Measurements from ENCODE around the gene PIGV.
"Not testable (repeated sequence)": the region's sequence is repeated elsewhere in the genome, so short reads cannot be mapped to it uniquely, and the experiment has no call there.

PIGV gene

DNA sequence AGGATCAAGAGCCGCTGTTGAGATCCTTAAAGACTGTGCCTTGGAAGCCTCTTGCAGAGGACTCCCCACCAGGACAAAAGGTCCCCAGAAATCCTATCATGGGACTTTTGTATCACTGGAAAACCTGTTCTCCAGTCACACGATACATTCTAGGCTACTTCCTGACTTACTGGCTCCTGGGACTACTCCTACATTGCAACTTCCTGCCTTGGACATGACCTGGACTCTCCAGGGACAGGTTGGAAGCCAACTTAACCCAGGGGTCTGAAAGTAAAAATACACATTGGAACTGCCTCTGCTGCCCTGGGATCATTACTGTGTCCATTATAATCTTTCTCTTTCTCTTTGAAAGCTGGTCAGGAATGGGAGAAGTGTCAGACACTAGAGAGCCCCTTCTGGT is 9.9 kb downstream of the PIGV start:
- no peak for DNase-seq

DNA sequence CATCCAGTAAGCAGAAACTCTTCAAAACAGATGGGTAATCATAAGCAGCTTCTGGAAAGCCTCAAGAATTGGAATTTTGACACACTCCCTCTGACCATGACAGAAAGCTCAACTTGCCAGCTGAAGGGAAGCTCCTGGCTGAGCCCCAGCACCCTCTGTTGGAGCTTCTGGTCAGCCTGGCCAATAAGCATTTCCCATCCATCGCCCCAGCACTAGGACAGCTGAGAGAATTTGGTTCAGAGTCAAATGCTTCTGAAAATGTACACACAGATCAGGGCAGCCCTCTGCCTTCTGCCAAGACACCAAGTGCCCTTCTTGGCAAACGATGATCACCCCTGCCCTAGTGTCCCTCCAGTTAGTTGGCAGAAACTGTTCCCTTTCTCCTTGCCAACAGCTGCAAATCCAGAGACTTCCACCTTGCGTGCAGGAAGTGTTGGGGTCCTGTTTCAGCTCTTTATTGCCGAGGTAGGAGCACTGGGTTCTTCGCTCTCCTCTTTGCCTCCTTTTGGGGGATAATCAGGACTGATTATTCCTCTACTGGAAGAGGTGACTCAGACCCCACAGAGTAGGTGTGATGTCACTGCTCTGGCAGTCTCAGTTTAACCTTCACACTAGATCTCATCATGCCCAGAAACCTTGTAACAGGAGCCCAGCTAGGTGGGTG is 11.9 kb downstream of the PIGV start:
- no peak for DNase-seq

DNA sequence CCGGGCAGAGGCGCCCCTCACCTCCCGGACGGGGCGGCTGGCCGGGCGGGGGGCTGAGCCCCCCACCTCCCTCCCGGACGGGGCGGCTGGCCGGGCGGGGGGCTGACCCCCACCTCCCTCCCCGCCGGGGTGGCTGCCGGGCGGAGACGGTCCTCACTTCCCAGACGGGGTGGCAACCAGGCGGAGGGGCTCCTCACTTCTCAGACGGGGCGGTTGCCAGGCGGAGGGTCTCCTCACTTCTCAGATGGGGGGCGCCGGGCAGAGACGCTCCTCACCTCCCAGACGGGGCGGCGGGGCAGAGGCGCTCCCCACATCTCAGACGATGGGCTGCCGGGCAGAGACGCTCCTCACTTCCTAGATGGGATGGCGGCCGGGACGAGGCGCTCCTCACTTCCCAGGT is 16.2 kb downstream of the PIGV start:
- DNase-seq, result not testable (repeated sequence)

- DNase-seq, result peak; percentile 29 to 44
Measured at GRCh38 chr1:26810105-26810504, 22.4 kb downstream of the PIGV start.

GRCh38 chr1:26811057-26811456 is 23.3 kb downstream of the PIGV start:
- DNase-seq, result no peak

GRCh38 chr1:26811708-26812107 is 24.0 kb downstream of the PIGV start:
- DNase-seq, result no peak

DNA sequence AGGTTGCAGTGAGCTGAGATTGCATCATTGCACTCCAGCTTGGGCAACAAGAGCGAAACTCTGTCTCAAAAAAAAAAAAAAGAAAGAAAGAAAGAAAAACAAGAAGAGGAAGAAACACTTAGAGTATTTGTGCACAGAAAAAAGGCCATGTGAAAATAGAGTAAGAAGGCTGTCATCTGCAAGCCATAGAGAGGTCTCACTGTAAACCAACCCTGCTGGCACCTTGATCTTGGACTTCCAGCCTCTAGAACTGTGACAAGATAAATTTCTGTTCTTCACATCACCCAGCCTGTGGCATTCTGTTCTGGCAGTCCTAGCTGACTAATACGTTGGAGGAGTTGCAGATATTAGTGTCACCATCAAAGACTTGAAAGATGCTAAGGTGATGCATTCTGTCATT is 26.6 kb downstream of the PIGV start:
- no peak for DNase-seq

GRCh38 chr1:26814893-26815292 is 27.1 kb downstream of the PIGV start:
- DNase-seq, result no peak

DNA sequence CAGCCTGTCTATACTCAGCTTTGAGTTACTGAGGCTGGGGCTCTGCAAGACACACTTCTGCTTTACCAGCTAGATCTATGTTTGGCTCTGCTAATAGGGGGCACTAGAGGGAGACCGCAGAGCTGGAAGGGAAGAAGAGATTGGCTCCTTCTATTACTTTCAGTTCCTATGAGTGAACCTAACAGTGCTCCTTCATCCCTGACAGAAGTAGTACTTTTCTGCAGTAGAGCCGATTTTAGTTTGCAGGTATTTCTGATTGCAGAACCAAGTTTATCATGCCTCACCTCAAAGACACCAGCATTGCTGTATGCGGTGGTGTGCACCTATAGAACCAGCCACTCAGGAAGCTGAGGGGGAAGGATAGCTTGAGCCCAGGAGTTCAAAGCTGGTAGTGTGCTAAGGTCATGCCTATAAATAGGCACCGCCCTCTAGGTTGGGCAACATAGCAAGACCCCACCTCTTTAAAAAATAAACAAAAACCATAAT is 33.1 kb downstream of the PIGV start:
- no peak for DNase-seq

DNA sequence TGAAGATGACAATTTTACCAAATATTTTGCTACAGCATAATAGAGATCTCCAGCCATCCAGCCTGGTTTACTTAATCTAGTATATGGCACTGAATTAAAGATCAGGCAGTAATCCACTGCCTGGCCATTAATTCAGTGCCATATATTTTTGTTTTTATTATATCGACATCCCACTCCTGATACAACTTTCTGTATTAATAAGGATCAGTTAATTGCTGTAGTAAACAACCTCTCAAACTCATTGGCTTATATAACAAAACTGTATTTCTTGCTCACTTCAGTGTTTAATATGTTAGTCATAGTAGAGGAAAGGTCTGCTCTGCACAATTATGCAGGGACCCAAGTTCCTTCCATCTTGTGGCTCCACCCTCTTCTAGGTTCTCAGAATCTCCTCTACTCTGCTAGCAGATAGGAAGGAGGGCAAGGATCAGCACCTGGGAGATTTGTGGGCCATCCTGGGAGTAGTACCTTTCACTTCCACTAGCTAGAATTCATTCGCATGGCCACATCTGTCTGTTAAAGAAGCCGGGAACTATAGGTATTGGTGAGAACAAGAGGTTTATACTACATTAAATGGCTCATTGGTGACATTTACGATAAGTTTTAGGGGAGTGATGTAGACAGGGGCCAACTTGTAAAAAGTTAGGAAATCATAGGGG is 35.1 kb downstream of the PIGV start:
- DNase-seq, result no peak

DNA sequence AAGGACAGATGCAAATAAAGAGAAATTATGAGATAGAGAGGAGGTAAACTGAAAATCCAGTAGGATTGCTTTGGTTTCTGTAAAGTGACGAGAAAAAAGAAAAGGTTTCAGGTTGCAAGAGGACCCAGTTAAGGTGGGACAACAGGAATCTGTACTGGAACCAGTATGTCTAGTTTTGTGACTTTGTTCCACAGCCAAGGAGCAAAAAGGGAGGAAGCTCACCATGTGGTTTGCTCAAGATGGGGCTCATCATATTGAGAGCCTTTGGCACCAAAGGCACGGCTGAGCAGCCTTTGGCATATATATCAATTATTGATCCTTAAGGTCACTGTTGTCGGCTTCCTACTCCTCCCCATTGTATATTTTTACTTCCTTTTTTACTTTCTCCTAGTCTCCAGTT is 37.0 kb downstream of the PIGV start:
- DNase-seq, result no peak

- peak; percentile 30 to 48 for DNase-seq
Measured at GRCh38 chr1:26826261-26827105, 38.7 kb downstream of the PIGV start, which contains the start of gene ZDHHC18. TSS of gene ZDHHC18 (plus strand) at chr1:26826688. CDS start at chr1:26826805, 117 bp downstream.

GRCh38 chr1:26827106-26827604 is 39.4 kb downstream of the PIGV start:
- no peak for DNase-seq

DNA sequence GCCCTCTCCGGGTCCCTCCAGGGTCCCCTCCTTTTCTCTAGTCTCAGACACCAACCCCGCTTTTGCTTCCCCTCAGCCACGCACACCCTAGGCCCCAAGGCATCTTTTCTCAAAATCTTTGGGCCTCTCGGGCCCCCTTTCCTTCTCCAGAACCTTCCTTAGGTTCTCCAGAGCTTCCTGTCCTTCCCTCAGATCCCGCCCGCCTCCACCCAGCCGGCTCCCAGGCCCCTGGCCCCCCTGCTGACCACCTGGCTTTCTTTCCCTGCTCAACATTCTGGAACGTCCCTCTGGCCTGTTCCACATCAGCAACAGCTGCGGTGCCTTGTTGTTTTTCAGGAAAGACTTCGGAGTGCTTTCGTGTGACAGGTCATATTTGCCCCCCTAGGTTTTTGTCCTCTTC is 39.9 kb downstream of the PIGV start:
- no peak for DNase-seq

DNA sequence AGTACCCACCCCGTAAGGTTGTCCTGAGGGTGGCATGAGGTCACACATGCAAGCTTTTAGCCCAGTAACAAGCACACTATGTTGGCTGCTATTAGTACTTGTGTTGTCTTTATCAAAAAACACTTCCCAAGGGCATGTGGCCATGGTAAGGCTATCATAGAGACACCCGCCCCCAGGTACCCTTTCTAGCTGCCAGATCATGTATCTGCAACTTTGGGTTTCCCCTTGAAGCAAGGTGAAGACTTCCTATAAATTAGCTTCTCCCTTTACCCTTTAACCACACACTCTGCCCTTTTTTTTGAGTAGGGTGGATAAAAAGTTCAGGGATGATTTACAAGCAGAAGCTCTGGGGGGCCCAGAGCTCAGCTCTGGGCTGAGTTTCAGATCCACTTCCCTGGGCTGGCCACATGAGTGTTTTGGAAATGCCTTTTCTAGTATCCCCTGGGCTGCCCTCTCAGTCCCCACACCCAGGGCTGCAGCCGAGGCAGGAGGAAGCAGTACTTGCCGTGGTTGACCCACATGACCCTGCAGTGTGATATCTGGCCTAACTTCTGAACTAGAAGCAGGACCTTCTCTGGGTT is 40.8 kb downstream of the PIGV start:
- no peak for DNase-seq

- DNase-seq, result no peak
Measured at GRCh38 chr1:26829184-26829911, 41.6 kb downstream of the PIGV start.

DNA sequence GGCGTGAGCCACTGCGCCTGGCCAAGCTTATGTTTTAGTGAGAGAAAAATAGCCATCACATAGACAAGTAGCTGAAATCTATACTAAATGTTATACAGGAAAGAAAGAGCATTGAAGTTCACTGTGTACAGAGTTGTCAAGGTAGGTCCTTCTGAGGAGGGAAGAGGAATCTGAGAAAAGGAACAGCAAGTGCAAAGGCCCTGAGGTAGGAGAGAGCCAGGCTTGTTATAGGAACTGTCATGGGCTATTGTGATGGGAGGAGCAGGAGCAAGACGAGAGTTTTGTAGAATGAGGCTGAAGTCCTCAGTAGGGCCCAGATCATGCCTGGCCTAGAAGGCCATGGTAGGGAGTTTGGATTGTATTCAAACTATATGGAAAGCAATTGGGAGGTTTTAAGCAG is 43.3 kb downstream of the PIGV start:
- no peak for DNase-seq

DNA sequence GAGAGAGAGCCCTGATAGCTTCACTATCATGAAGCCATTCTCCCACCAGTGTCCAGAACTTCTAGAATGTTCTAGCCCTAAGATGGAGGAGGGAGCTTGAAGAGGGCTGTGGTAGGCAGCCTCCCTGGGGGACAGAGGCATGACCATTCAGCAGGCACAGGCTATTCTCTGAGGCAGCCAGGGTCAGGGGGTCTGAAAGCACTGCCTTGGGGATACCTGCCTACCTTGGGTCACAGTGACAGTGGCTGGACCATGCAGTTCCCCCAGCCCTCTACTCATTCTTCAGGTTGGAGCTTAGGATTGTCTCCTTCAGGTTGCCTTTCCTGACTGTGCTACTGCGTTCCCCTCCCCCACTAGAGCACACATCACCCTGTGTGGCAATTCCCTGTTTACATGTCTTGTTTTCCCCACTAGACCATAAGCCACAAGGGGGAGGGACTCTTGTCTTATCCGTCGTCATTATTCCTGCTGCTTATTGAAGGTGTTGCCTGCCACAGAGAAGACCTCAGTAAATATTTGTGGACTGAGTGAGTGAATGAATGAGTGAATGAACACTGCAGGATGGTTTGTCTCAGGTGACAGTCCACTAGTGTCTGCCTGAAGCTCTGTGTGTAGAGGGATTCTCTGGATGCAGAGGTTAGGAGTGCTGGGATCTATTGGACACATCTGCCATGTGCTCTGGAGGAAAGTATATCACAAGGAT is 43.9 kb downstream of the PIGV start:
- DNase-seq, result no peak

DNA sequence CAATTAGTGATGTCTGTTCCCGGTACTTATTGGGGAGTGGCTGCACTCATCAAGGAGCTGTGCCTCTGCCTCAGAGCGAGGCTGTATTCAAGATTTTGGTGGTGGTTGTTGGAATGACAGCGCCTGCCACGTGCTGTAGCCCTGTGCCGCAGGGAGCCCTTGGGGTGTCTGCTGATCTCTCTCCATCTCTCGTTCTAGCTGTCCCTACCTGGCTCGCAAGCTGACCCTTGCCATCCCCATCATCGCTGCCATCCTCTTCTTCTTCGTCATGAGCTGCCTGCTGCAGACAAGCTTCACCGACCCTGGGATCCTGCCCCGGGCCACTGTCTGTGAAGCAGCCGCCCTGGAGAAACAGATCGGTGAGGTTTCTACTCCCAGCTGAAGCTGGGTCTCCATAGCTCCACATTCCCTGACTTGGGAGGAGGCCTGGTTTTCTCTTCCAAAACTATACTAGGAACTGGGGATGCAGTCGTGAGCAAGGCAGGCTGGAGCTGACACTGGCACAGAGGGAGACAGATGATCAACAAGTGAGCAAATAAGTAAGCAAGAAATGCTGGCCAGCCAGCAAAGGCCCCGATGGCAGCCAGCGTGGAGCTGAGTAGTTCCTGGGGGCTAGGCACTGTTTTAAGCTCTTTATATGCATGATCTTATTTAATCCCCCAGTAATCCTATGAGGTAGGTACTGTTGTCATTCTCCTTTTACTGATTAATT is 44.7 kb downstream of the PIGV start:
- DNase-seq, result no peak

DNA sequence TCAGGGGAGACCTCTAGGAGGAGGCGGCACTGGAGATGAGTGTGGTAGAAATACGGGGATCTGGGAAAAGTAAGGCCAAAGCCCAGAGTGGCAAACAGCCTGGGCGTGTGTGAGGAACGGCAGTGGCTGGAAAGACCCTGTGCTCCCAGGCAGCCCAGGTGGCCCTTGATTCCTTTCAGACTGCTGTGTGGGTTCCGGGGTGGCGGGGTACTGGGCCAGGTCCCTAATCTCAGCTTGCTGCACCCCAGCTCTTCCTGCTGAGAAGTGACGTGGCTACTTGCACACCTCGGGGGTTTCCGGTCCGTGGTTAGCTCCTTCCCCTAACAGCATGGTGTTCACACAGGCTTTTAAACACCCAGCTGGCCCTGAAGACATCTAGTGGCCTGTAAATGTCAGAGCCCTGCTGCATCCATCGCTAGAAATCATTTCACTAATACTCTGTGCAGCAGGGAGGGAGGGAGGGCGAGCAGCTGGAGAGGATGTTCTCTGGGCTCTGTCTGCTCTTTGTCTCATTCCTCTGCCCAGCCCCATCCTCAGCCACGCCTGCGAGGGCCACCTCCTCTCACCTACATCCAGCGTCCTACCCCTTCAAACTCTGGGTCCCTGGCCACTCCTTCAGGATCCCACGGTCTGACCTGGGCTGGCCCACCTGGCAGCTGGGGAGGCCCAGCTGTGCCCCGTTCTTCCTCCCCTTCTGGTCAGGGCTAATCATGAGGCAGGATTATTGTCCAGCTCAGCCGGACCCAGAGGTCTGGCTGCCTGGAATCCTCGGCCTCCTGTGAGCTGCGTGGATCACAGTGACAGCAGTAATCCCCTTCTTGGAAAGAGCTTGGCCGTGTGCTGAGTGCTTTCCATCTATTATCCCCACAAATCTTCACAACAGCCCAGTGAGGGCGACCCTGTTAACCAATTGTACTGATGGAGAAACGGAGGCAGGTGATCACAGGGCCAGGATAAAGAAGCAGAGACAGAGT is 46.0 kb downstream of the PIGV start:
- no peak for DNase-seq
